DOHH2 (cell line): ENCODE measurements around the gene RMP24.

Experiments
- H3F3A ChIP-seq: fragments of 200-600 bp; sonication (generic), shearing (Covaris generic); 2 replicates; pipeline ENCODE4 v1.6.0; 2016; ENCODE audit warnings: antibody characterized with exemption, mild to moderate bottlenecking; ENCODE audit not compliant: control insufficient read depth, insufficient read depth
- H3K27ac ChIP-seq: fragments of 200-600 bp; sonication (generic); 2 replicates; pipeline ENCODE4 v1.5.1; 2014; ENCODE audit warnings: low read depth, mild to moderate bottlenecking, low read length, moderate library complexity
- H3K27me3 ChIP-seq: fragments of 200-600 bp; sonication (generic); 2 replicates; pipeline ENCODE4 v1.6.1; 2014; ENCODE audit warnings: mild to moderate bottlenecking, low read length, mixed read lengths; ENCODE audit not compliant: control insufficient read depth
- H3K36me3 ChIP-seq: fragments of 200-600 bp; sonication (generic); 2 replicates; pipeline ENCODE4 v1.6.1; 2014; ENCODE audit warnings: mild to moderate bottlenecking, low read length, moderate library complexity, mixed read lengths; ENCODE audit not compliant: control insufficient read depth
- H3K4me1 ChIP-seq: fragments of 200-600 bp; sonication (generic); 2 replicates; pipeline ENCODE4 v1.6.1; 2014; ENCODE audit warnings: mild to moderate bottlenecking, low read length, mixed read lengths; ENCODE audit not compliant: control insufficient read depth
- H3K4me2 ChIP-seq: fragments of 200-600 bp; sonication (generic); 2 replicates; pipeline ENCODE4 v1.6.0; 2014; ENCODE audit warnings: mild to moderate bottlenecking, low read length, moderate library complexity
- H3K4me3 ChIP-seq: fragments of 200-600 bp; sonication (generic); 2 replicates; pipeline ENCODE4 v1.5.1; 2014; ENCODE audit warnings: mild to moderate bottlenecking, low read length, mixed read lengths
- H3K79me2 ChIP-seq: fragments of 200-600 bp; sonication (generic); 2 replicates; pipeline ENCODE4 v1.6.1; 2014; ENCODE audit warnings: mild to moderate bottlenecking, low read length, mixed read lengths; ENCODE audit not compliant: control insufficient read depth
- H3K9me2 ChIP-seq: fragments of 200-600 bp; sonication (generic); replicated peaks from 2 replicates; pipeline ENCODE4 v1.6.1; 2014; ENCODE audit warnings: mild to moderate bottlenecking, low read length, mixed read lengths; ENCODE audit not compliant: control insufficient read depth
- H3K9me3 ChIP-seq: fragments of 200-600 bp; sonication (generic); 2 replicates; pipeline ENCODE4 v1.6.1; 2014; ENCODE audit warnings: antibody characterized with exemption, low read length, mixed read lengths; ENCODE audit not compliant: control insufficient read depth, insufficient read depth
- H4K20me1 ChIP-seq: fragments of 200-600 bp; sonication (generic); 2 replicates; pipeline ENCODE4 v1.6.0; 2014; ENCODE audit warnings: low read depth, mild to moderate bottlenecking, antibody characterized with exemption, low read length, moderate library complexity; ENCODE audit not compliant: control insufficient read depth, insufficient read depth
- CTCF ChIP-seq: fragments of 200-600 bp; sonication (generic); IDR thresholded peaks from one replicate; pipeline ENCODE4 v1.5.1; 2014; ENCODE audit warnings: antibody characterized with exemption, mild to moderate bottlenecking, low read depth, low read length; ENCODE audit not compliant: poor library complexity, severe bottlenecking
- EZH2phosphoT487 ChIP-seq: fragments of 200-600 bp; sonication (generic); IDR thresholded peaks from 2 replicates; pipeline ENCODE4 v1.6.1; 2017; ENCODE audit warnings: borderline replicate concordance, mild to moderate bottlenecking, antibody characterized with exemption, low read length, moderate library complexity, mixed read lengths

The RMP24 gene

GRCh38 chr18:35936951-35937350 lies 35.5 kb upstream of the RMP24 start:
- Histone ChIP-seq H3K9me3 (no peaks in the 10 kb centered on the region), H3F3A (no peaks in the 10 kb centered on the region), H4K20me1 (no peaks in the 10 kb centered on the region), H3K4me3 (no peak overlapping the region), H3K4me1 (no peaks in the 10 kb centered on the region), H3K27me3 (no peaks in the 10 kb centered on the region), H3K36me3 (no peaks in the 10 kb centered on the region), H3K4me2 (no peak overlapping the region), H3K79me2 (no peaks in the 10 kb centered on the region), H3K9me2 (no peaks in the 10 kb centered on the region), H3K27ac (no peak overlapping the region)
- TF ChIP-seq CTCF = no peak
- no peak for TF ChIP-seq EZH2phosphoT487

GRCh38 chr18:35938158-35938557 lies 34.3 kb upstream of the RMP24 start:
- no peak overlapping the region for H3K27ac ChIP-seq
- H3K4me1 ChIP-seq = no peaks in the 10 kb centered on the region
- no peak overlapping the region for H3K4me2 ChIP-seq

GRCh38 chr18:35938562-35938961 lies 33.9 kb upstream of the RMP24 start:
- Histone ChIP-seq H3K4me3 (no peak overlapping the region), H3K9me2 (no peaks in the 10 kb centered on the region), H3K4me1 (no peaks in the 10 kb centered on the region), H3K36me3 (no peaks in the 10 kb centered on the region), H3F3A (no peaks in the 10 kb centered on the region), H3K79me2 (no peaks in the 10 kb centered on the region), H3K4me2 (no peak overlapping the region), H3K9me3 (no peaks in the 10 kb centered on the region), H4K20me1 (no peaks in the 10 kb centered on the region), H3K27ac (no peak overlapping the region), H3K27me3 (no peaks in the 10 kb centered on the region)
- TF ChIP-seq EZH2phosphoT487 (no peak), CTCF (no peak)

More at GRCh38 chr18:35938158-35938557, 34.3 kb upstream of the RMP24 start:
- no peaks in the 10 kb centered on the region for H3K9me3 ChIP-seq
- no peaks in the 10 kb centered on the region for H3K79me2 ChIP-seq
- TF ChIP-seq CTCF (no peak), EZH2phosphoT487 (no peak)
- H3F3A ChIP-seq = no peaks in the 10 kb centered on the region
- no peaks in the 10 kb centered on the region for H4K20me1 ChIP-seq
- no peak overlapping the region for H3K4me3 ChIP-seq
- no peaks in the 10 kb centered on the region for H3K9me2 ChIP-seq
- H3K36me3 ChIP-seq = no peaks in the 10 kb centered on the region
- no peaks in the 10 kb centered on the region for H3K27me3 ChIP-seq

DNA sequence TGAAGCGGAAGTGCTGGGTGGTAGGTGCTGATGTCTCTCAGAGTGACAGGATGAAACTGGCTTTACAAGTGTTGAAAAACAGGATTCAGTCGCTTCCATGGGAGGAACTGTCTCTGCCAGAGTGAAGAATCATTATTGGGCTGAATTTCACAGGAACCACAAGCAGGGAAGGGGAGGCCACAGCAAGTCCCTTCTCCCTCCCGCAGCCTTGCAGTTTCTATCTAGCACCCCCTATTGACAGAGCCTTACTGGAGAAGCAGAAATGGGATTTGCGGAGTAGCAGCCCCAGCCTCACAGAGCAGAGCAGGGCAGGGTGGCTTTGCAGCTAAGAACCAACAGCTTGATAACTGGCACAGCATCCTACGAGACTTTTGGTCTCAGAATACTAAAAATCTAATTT lies 33.3 kb upstream of the RMP24 start:
- Histone ChIP-seq H3K27ac (no peak overlapping the region), H3K9me2 (no peaks in the 10 kb centered on the region), H3K4me3 (no peak overlapping the region), H3K9me3 (no peaks in the 10 kb centered on the region), H3K4me2 (no peak overlapping the region), H3K36me3 (no peaks in the 10 kb centered on the region), H3K27me3 (no peaks in the 10 kb centered on the region), H3K79me2 (no peaks in the 10 kb centered on the region), H3K4me1 (no peaks in the 10 kb centered on the region), H4K20me1 (no peaks in the 10 kb centered on the region), H3F3A (no peaks in the 10 kb centered on the region)
- TF ChIP-seq CTCF = peak; percentile 34
- no peak for TF ChIP-seq EZH2phosphoT487
